Effector memory CD4-positive, alpha-beta T cell (primary cell): ENCODE results near the gene F3.

Experiments used
- DNase-seq, 3 donors: peaks; one replicate each; pipeline ENCODE4 v3.0.0-alpha.2; 2020
- H3K27ac ChIP-seq: 2 replicates; pipeline ENCODE4 v1.7.0; 2013; ENCODE audit warnings: mild to moderate bottlenecking, low read length, moderate library complexity; ENCODE audit not compliant: insufficient read depth, poor library complexity, severe bottlenecking
- H3K27me3 ChIP-seq: replicated peaks from 2 replicates; pipeline ENCODE4 v1.7.0; 2013; ENCODE audit warnings: mild to moderate bottlenecking, low read length; ENCODE audit not compliant: insufficient read depth, control insufficient read depth, poor library complexity, severe bottlenecking
- H3K36me3 ChIP-seq: 2 replicates; pipeline ENCODE4 v1.7.0; 2013; ENCODE audit warnings: mild to moderate bottlenecking, low read length, moderate library complexity; ENCODE audit not compliant: control insufficient read depth, insufficient read depth
- H3K4me1 ChIP-seq: 2 replicates; pipeline ENCODE4 v1.7.0; 2013; ENCODE audit warnings: low read length, mild to moderate bottlenecking; ENCODE audit not compliant: control insufficient read depth, insufficient read depth, poor library complexity, severe bottlenecking
- H3K4me3 ChIP-seq: 2 replicates; pipeline ENCODE4 v1.7.0; 2013; ENCODE audit warnings: low read length, low read depth, mild to moderate bottlenecking; ENCODE audit not compliant: insufficient read depth, poor library complexity, severe bottlenecking
- H3K9me3 ChIP-seq: 2 replicates; pipeline ENCODE4 v1.7.0; 2013; ENCODE audit warnings: mild to moderate bottlenecking, low read length, moderate library complexity; ENCODE audit not compliant: control insufficient read depth

The F3 gene

DNA sequence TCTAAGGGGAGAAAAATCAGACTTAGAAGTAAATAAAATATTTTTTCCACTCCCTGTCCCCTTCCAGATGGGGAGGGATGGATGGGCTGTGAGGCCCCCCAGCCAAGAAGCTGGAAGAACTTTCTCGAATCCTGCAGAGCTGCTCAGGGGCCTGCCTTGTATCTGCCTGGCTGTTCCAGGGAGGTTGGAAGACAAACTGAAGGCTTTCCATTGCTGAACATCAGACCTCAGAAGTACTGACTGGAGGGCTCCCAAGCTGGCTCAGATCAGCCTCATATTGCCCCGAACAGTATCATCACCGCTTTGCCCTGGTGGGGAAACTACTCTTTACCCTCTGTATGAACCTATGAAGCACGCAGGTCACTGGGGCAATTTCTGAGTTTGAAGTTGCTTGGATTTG is 12.4 kb upstream of the F3 start:
- Histone ChIP-seq H3K9me3 (no peaks in the 10 kb centered on the region), H3K36me3 (no peaks in the 10 kb centered on the region), H3K27ac (no peak overlapping the region), H3K27me3 (no peaks in the 10 kb centered on the region), H3K4me1 (no peaks in the 10 kb centered on the region), H3K4me3 (no peak overlapping the region)
- DNase-seq = no peak

GRCh38 chr1:94553323-94553730 is 11.8 kb upstream of the F3 start:
- H3K4me1 ChIP-seq = no peaks in the 10 kb centered on the region
- no peak overlapping the region for H3K4me3 ChIP-seq
- H3K27me3 ChIP-seq = no peaks in the 10 kb centered on the region
- no peaks in the 10 kb centered on the region for H3K36me3 ChIP-seq
- H3K27ac ChIP-seq = no peak overlapping the region
- no peaks in the 10 kb centered on the region for H3K9me3 ChIP-seq
- DNase-seq = no peak

GRCh38 chr1:94552071-94552586 is 10.6 kb upstream of the F3 start:
- Histone ChIP-seq H3K4me1 (no peaks in the 10 kb centered on the region), H3K4me3 (no peak overlapping the region), H3K27ac (no peak overlapping the region), H3K36me3 (no peaks in the 10 kb centered on the region), H3K9me3 (no peaks in the 10 kb centered on the region), H3K27me3 (no peaks in the 10 kb centered on the region)
- no peak for DNase-seq

DNA sequence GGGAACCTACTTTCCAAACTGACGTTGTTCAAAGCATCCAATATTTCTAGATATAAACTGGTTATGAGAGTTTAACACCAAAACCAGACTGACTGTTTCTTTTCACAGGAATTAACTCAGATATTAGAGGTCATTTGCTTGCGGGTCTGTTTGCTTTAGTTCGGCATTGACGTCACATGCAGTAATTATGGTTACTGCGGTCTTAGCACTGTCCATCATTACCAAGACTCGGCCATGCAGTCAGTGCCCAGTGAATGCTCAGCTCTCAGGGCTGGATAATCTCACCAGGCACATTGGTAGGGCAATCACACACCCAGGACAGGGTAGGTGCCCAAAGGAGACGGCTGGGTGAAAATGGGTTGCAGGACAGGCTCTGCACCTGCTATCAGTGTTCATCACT is 9.9 kb upstream of the F3 start:
- Histone ChIP-seq H3K27me3 (no peaks in the 10 kb centered on the region), H3K9me3 (no peaks in the 10 kb centered on the region), H3K36me3 (no peaks in the 10 kb centered on the region), H3K27ac (no peak overlapping the region), H3K4me1 (no peaks in the 10 kb centered on the region), H3K4me3 (no peak overlapping the region)
- no peak for DNase-seq

DNA sequence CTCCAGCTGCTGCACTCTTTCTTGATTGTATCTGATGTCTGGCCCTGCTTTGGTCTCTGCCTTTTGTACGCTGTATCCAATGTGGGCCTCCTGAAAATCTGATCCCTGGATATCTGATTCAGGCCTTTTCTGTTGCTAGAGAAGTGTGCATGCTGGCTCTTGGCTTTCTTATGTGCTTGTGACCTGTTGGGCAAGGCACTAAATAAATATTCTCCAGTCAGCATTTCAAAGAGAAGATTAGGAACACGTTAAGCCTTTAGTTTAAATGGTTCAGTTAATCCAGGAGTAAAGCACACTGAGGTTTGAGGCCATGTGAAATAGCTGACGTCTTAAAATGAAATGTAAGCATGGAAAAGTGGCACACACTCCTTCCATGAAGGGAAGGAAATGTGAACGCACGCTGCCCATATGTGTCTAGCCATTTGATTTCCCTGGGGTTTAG is 9.3 kb upstream of the F3 start:
- H3K36me3 ChIP-seq = no peaks in the 10 kb centered on the region
- no peak overlapping the region for H3K27ac ChIP-seq
- no peaks in the 10 kb centered on the region for H3K4me1 ChIP-seq
- H3K4me3 ChIP-seq = no peak overlapping the region
- no peak for DNase-seq
- H3K27me3 ChIP-seq = no peaks in the 10 kb centered on the region
- no peaks in the 10 kb centered on the region for H3K9me3 ChIP-seq

DNA sequence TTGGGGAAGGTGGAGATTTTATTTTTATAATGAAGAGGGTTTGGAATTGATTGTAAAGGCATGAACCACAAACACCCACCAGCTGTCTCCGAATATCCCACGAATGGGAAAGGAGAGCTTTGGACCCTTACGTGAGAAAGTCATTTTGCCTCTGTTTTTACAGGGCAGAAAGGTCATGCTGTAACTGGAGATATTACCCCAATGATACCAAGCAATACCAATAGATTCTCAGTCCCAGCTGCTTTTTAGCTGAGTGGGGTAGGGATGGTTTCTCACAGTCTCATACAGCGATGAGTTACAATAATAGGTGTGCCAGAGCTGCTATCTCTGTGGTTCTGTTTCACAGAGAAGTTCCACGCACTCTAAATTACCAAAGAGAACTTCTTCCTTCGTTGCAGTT is 8.8 kb upstream of the F3 start:
- no peak overlapping the region for H3K27ac ChIP-seq
- H3K9me3 ChIP-seq = no peaks in the 10 kb centered on the region
- no peaks in the 10 kb centered on the region for H3K27me3 ChIP-seq
- no peak overlapping the region for H3K4me3 ChIP-seq
- no peak for DNase-seq
- H3K36me3 ChIP-seq = no peaks in the 10 kb centered on the region
- H3K4me1 ChIP-seq = no peaks in the 10 kb centered on the region

- H3K36me3 ChIP-seq = no peaks in the 10 kb centered on the region
- H3K4me1 ChIP-seq = no peaks in the 10 kb centered on the region
- no peak for DNase-seq
- no peak overlapping the region for H3K27ac ChIP-seq
- no peaks in the 10 kb centered on the region for H3K27me3 ChIP-seq
- H3K9me3 ChIP-seq = no peaks in the 10 kb centered on the region
- H3K4me3 ChIP-seq = no peak overlapping the region
These were observed 8.1 kb upstream of the F3 start for GRCh38 chr1:94549706-94550105.

- H3K9me3 ChIP-seq = no peaks in the 10 kb centered on the region
- no peak for DNase-seq
- H3K36me3 ChIP-seq = no peaks in the 10 kb centered on the region
- no peak overlapping the region for H3K27ac ChIP-seq
- H3K4me1 ChIP-seq = peaks cover 10% of the 10 kb centered on the region
- no peak overlapping the region for H3K4me3 ChIP-seq
- peaks cover 15% of the 10 kb centered on the region for H3K27me3 ChIP-seq
These were observed 3.3 kb upstream of the F3 start for GRCh38 chr1:94544706-94545490.

GRCh38 chr1:94543893-94544635 is 2.5 kb upstream of the F3 start:
- peaks cover 10% of the 10 kb centered on the region for H3K4me1 ChIP-seq
- H3K36me3 ChIP-seq = no peaks in the 10 kb centered on the region
- no peaks in the 10 kb centered on the region for H3K9me3 ChIP-seq
- no peak for DNase-seq
- H3K27me3 ChIP-seq = peaks cover 15% of the 10 kb centered on the region
- no peak overlapping the region for H3K4me3 ChIP-seq
- H3K27ac ChIP-seq = no peak overlapping the region

- H3K36me3 ChIP-seq = no peaks in the 10 kb centered on the region
- H3K27ac ChIP-seq = no peak overlapping the region
- peaks cover 10% of the 10 kb centered on the region for H3K4me1 ChIP-seq
- DNase-seq = no peak
- no peaks in the 10 kb centered on the region for H3K9me3 ChIP-seq
- H3K4me3 ChIP-seq = no peak overlapping the region
- H3K27me3 ChIP-seq = peaks cover 15% of the 10 kb centered on the region
These were observed 1.4 kb upstream of the F3 start for GRCh38 chr1:94543001-94543400.
